Neural cell (in vitro differentiated cells): Measurements from ENCODE around the gene ST6GALNAC3. TPM values are rescaled to one million over a fixed set of nuclear protein-coding genes. Genes with fewer than 3 reads are reported as not detected.

Source experiments
- H2AFZ ChIP-seq: fragments of 200-600, 300-800 bp; sonication (generic), shearing (Covaris generic); 2 replicates; pipeline ENCODE4 v1.6.0; 2014; ENCODE audit warnings: low read depth, mild to moderate bottlenecking, antibody characterized with exemption, low read length, moderate library complexity
- H3F3A ChIP-seq: fragments of 200-600 bp; shearing (Covaris generic); 2 replicates; pipeline ENCODE4 v1.6.1; 2016; ENCODE audit warnings: mild to moderate bottlenecking, moderate library complexity, mixed read lengths, antibody characterized with exemption, low read length; ENCODE audit not compliant: insufficient read depth, poor library complexity, severe bottlenecking
- H3K27ac ChIP-seq: fragments of 200-600, 300-800 bp; sonication (generic), shearing (Covaris generic); 2 replicates; pipeline ENCODE4 v1.5.1; 2014; ENCODE audit warnings: mild to moderate bottlenecking, low read length, moderate library complexity
- H3K27me3 ChIP-seq: fragments of 300-800, 200-600 bp; sonication (generic), shearing (Covaris generic); 2 replicates; pipeline ENCODE4 v1.6.0; 2014; ENCODE audit warnings: mild to moderate bottlenecking, low read depth, low read length, moderate library complexity; ENCODE audit not compliant: insufficient read depth
- H3K36me3 ChIP-seq: fragments of 300-800, 200-600 bp; sonication (generic), shearing (Covaris generic); 2 replicates; pipeline ENCODE4 v1.5.1; 2014; ENCODE audit warnings: mild to moderate bottlenecking, antibody characterized with exemption, low read length, moderate library complexity; ENCODE audit not compliant: insufficient read depth
- H3K4me2 ChIP-seq: fragments of 300-800, 200-600 bp; sonication (generic), shearing (Covaris generic); 2 replicates; pipeline ENCODE4 v1.6.0; 2014; ENCODE audit warnings: mild to moderate bottlenecking, low read length
- H3K4me3 ChIP-seq: fragments of 300-800, 200-600 bp; sonication (generic), shearing (Covaris generic); 2 replicates; pipeline ENCODE4 v1.5.1; 2014; ENCODE audit warnings: mild to moderate bottlenecking, low read length, moderate library complexity
- H3K79me2 ChIP-seq: fragments of 200-600 bp; shearing (Covaris generic); replicated peaks from 2 replicates; pipeline ENCODE4 v1.6.0; 2014; ENCODE audit warnings: mild to moderate bottlenecking, low read length, moderate library complexity; ENCODE audit not compliant: insufficient read depth
- H3K9ac ChIP-seq: fragments of 300-800, 200-600 bp; sonication (generic), shearing (Covaris generic); 2 replicates; pipeline ENCODE4 v1.6.1; 2016; ENCODE audit warnings: mild to moderate bottlenecking, low read length, mixed read lengths
- H3K9me2 ChIP-seq: fragments of 200-600 bp; shearing (Covaris generic); 2 replicates; pipeline ENCODE4 v1.6.1; 2016; ENCODE audit warnings: mild to moderate bottlenecking, low read length, mixed read lengths; ENCODE audit not compliant: insufficient read depth
- H3K9me3 ChIP-seq: fragments of 200-600, 300-800 bp; sonication (generic), shearing (Covaris generic); 2 replicates; pipeline ENCODE4 v1.6.1; 2016; ENCODE audit warnings: mild to moderate bottlenecking, mixed run types, low read length, moderate library complexity, mixed read lengths
- H4K20me1 ChIP-seq: fragments of 200-600 bp; shearing (Covaris generic); 2 replicates; pipeline ENCODE4 v1.6.1; 2016; ENCODE audit warnings: mild to moderate bottlenecking, mixed run types; ENCODE audit not compliant: insufficient read depth
- CTCF ChIP-seq: fragments of 450-650 bp; IDR thresholded peaks from 2 replicates; pipeline ENCODE4 v1.5.1; 2014; ENCODE audit warnings: antibody characterized with exemption, mild to moderate bottlenecking, moderate library complexity; ENCODE audit not compliant: poor library complexity, severe bottlenecking
- EP300 ChIP-seq: fragments of 450-650 bp; conservative IDR thresholded peaks from 2 replicates; pipeline ENCODE4 v1.6.1; 2014; ENCODE audit warnings: antibody characterized with exemption, mild to moderate bottlenecking, moderate library complexity; ENCODE audit not compliant: poor library complexity, severe bottlenecking
- EZH2 ChIP-seq: fragments of 200-600, 300-800 bp; shearing (Covaris generic), sonication (generic); IDR thresholded peaks from 2 replicates; pipeline ENCODE4 v1.6.1; 2014; ENCODE audit warnings: antibody characterized with exemption, low read length, borderline replicate concordance, mild to moderate bottlenecking; ENCODE audit not compliant: insufficient read depth, poor library complexity, severe bottlenecking
- MXI1 ChIP-seq: fragments of 450-650 bp; conservative IDR thresholded peaks from 2 replicates; pipeline ENCODE4 v1.6.1; 2014; ENCODE audit warnings: antibody characterized with exemption, mild to moderate bottlenecking; ENCODE audit not compliant: poor library complexity, severe bottlenecking
- POLR2AphosphoS5 ChIP-seq: IDR thresholded peaks from 2 replicates; pipeline ENCODE4 v1.6.1; 2012
- RAD21 ChIP-seq: fragments of 450-650 bp; conservative IDR thresholded peaks from 2 replicates; pipeline ENCODE4 v1.6.1; 2014; ENCODE audit warnings: antibody characterized with exemption, mild to moderate bottlenecking, moderate library complexity
- REST ChIP-seq: IDR thresholded peaks from 2 replicates; pipeline ENCODE4 v1.6.1; 2012; ENCODE audit warnings: borderline replicate concordance
- SMC3 ChIP-seq: fragments of 450-650 bp; conservative IDR thresholded peaks from 2 replicates; pipeline ENCODE4 v1.6.1; 2014; ENCODE audit warnings: antibody characterized with exemption, mild to moderate bottlenecking, moderate library complexity; ENCODE audit not compliant: poor library complexity
- TAF1 ChIP-seq: IDR thresholded peaks from 2 replicates; pipeline ENCODE4 v1.6.1; 2012; ENCODE audit warnings: low read depth
- polyA plus RNA-seq: library from polyadenylated mRNA; depleted of rRNA; stranded (reverse); fragments of >200 nt; gene quantifications from 2 replicates; pipeline ENCODE4 v1.2.3, GENCODE V29; 2014

ST6GALNAC3 gene
- polyA plus RNA-seq, 1 donor from 2014 or later = 3.6 TPM

- Histone ChIP-seq H3K4me2 (no peak overlapping the region), H3K9me2 (no peaks in the 10 kb centered on the region), H3K36me3 (no peaks in the 10 kb centered on the region), H2AFZ (no peak overlapping the region), H3F3A (no peaks in the 10 kb centered on the region), H3K27me3 (no peaks in the 10 kb centered on the region), H3K4me3 (no peak overlapping the region), H3K9ac (no peak overlapping the region), H3K9me3 (peaks cover 7% of the 10 kb centered on the region), H4K20me1 (no peaks in the 10 kb centered on the region), H3K27ac (no peak overlapping the region), H3K79me2 (no peaks in the 10 kb centered on the region)
- TF ChIP-seq REST = no peak
- no peak for TF ChIP-seq CTCF
- TF ChIP-seq EZH2 = no peak
- TF ChIP-seq EP300 = no peak
- TF ChIP-seq MXI1 = no peak
- TF ChIP-seq TAF1 = no peak
- no peak for TF ChIP-seq RAD21
- no peak for TF ChIP-seq SMC3
- TF ChIP-seq POLR2AphosphoS5 = no peak
Observed at GRCh38 chr1:76591461-76591860, 516.9 kb downstream of the ST6GALNAC3 start.

- Histone ChIP-seq H3K36me3 (no peaks in the 10 kb centered on the region), H3F3A (no peaks in the 10 kb centered on the region), H3K9me3 (peaks cover 7% of the 10 kb centered on the region), H3K9me2 (no peaks in the 10 kb centered on the region), H3K9ac (no peak overlapping the region), H4K20me1 (no peaks in the 10 kb centered on the region), H3K4me2 (no peak overlapping the region), H3K4me3 (no peak overlapping the region), H2AFZ (no peak overlapping the region), H3K27ac (no peak overlapping the region), H3K27me3 (no peaks in the 10 kb centered on the region), H3K79me2 (no peaks in the 10 kb centered on the region)
- TF ChIP-seq POLR2AphosphoS5 (no peak), REST (no peak), EP300 (no peak), RAD21 (no peak), TAF1 (no peak), CTCF (no peak)
Observed at GRCh38 chr1:76591963-76592362, 517.4 kb downstream of the ST6GALNAC3 start.
